ENCODE results near the gene RASA3. TPM values are rescaled to one million over a fixed set of nuclear protein-coding genes. Genes with fewer than 3 reads are reported as not detected.

RASA3 gene
- total and polyA plus RNA-seq, 10 of the 15 experiments (the other 5 are each of a cell fraction or from before 2014, with no cell fraction given): 0.79 to 33.9 (median 17.6) TPM

DNA sequence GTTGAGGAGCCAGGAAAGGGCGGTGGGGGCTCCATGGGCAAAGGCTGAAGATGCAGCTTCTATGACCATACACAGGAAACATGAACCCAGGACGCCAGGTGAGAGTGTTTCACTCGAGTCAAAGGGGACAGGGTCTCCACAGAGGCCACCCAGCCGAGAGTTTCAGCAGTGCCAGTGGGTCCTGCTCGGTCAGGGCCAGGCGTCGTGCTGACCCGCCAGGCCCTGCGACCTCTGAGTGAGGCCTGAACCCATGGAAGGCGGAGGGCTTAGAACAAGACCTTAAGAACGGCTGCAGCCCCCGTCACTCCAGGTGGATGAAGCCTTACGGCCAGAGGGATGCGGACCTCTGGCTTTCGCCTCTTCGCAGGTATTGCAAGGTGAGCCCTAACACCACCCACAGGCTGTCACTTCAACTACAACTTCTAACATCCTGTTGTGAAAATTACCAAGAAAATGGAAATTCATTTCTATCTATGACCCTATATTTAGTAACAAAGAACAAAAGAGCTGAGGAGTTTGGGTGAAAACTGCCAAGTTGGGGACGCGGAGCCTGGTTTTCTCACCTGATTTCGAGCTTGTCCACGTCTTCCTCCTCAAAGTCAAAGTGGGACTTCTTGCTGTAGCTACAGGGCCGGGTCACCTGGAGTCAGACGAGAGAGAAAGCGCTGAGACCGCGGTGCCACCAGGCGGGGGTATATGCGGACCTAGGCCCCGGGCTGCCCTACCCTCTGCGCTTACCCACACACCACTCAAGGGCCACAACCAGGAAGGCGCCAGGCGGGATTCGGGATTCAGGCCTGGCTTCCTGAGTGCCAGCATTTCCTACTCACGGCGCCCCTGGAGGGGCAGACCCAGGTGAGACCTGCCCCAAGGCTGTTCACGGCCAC lies 108.5 kb downstream of the RASA3 start:
- WGBS (ENCODE audit: insufficient coverage, insufficient replicate concordance, low lambda C conversion rate, missing lambda C conversion rate): 92% methylated on average over 29 of the region's 35 CpGs
- intact Hi-C loops (cut with micrococcal nuclease; ENCODE audit: unreplicated experiment) (loop anchor here (2.0 kb wide), 1 partner anchor 43 kb away; no protein-coding TSS in a partner anchor), in situ Hi-C loops (cut with MboI) (no loop called here)
- no peaks in the 10 kb centered on the region for H3K9me3 ChIP-seq (replicated peaks; ENCODE audit: control insufficient read depth, insufficient read depth, low read length)
- RAD21 ChIA-PET (ENCODE audit: unreplicated experiment): no interaction called here
- DNase-seq (ENCODE audit: low read depth, low spot score) (no peak), ATAC-seq (no peak), FAIRE-seq (no peak)
- CTCF ChIA-PET: no interaction called here
- POLR2A ChIA-PET: interaction anchor here (1.1 kb wide), 1 partner anchor 313 kb away, joined by 3 read pairs; no protein-coding TSS in a partner anchor
- H3K79me2 ChIP-seq (ENCODE audit: control insufficient read depth, insufficient read depth, low read length): no peaks in the 10 kb centered on the region; the same call in 1 of the 2 replicates
- no peak overlapping the region for H3K9ac ChIP-seq (ENCODE audit: control insufficient read depth, insufficient read depth, low read length)
- no peak overlapping the region for H3K4me3 ChIP-seq
- TF ChIP-seq ZNF24 (IDR thresholded peaks at IDR 0.05) (no peak), ASH2L (IDR thresholded peaks at IDR 0.05; ENCODE audit: borderline replicate concordance, low read depth) (no peak), SREBF1 (IDR thresholded peaks at IDR 0.05; ENCODE audit: low read length) (no peak), MEF2B (IDR thresholded peaks at IDR 0.05; ENCODE audit: partially characterized antibody, poor library complexity, severe bottlenecking) (no peak), IKZF2 (IDR thresholded peaks at IDR 0.05) (no peak), TCF3 (IDR thresholded peaks at IDR 0.05; ENCODE audit: borderline replicate concordance, insufficient read depth, low read depth, low read length) (no peak), NFIC (IDR thresholded peaks at IDR 0.05; ENCODE audit: low read depth, low read length) (no peak), FOXM1 (IDR thresholded peaks at IDR 0.05; ENCODE audit: low read depth, low read length) (no peak), POU2F2 (IDR thresholded peaks at IDR 0.05; ENCODE audit: borderline replicate concordance, low read depth, low read length) (no peak), RCOR1 (conservative IDR thresholded peaks at IDR 0.05; ENCODE audit: low read depth, low read length) (no peak), EGR1 (IDR thresholded peaks at IDR 0.05; ENCODE audit: borderline replicate concordance in 1 of 2, low read depth in 2 of 2, low read length in 2 of 2) (no peak), CREM (IDR thresholded peaks at IDR 0.05; ENCODE audit: low read depth) (no peak)
- H2AFZ ChIP-seq (ENCODE audit: control insufficient read depth, low read depth, low read length): no peak overlapping the region
- no peak overlapping the region; the same call in 1 of the 2 replicates for H3K27ac ChIP-seq (ENCODE audit: control insufficient read depth, insufficient read depth)
- no peaks in the 10 kb centered on the region for H4K20me1 ChIP-seq (ENCODE audit: control insufficient read depth, insufficient read depth)
- peaks cover 40% of the 10 kb centered on the region for H3K4me1 ChIP-seq (ENCODE audit: control insufficient read depth, insufficient read depth, low read length)
- SMC1A ChIA-PET (ENCODE audit: uncharacterized antibody, unreplicated experiment): no interaction called here
- H3K27me3 ChIP-seq (replicated peaks in 1 of 2; ENCODE audit: control insufficient read depth in 2 of 2, insufficient read depth in 2 of 2, low read length in 1 of 2): no peaks in the 10 kb centered on the region
- no TSS peak for BruUV-seq (replicated peaks)
- peaks cover 8 to 37% of the 10 kb centered on the region in 2 experiments for H3K36me3 ChIP-seq (ENCODE audit: control insufficient read depth in 2 of 2, insufficient read depth in 2 of 2, low read length in 1 of 2)
- no peak overlapping the region for H3K4me2 ChIP-seq (ENCODE audit: control insufficient read depth, insufficient read depth)

All from GM12878 (cell line).